Skeletal muscle cell (primary cell): ENCODE measurements around the gene ARF6.
A peak's percentile ranks its signal among the peaks of the same experiment; 100 is the strongest.

Experiments
- DNase-seq: peaks from one replicate; pipeline ENCODE4 v3.0.0-alpha.2; 2010; ENCODE audit warnings: low read depth
- H3K4me3 ChIP-seq: 2 replicates; pipeline ENCODE4 v1.5.1; 2011; ENCODE audit warnings: low read depth, mild to moderate bottlenecking, control low read depth, low read length, moderate library complexity

ARF6 gene

GRCh38 chr14:49892636-49893308 lies at the start of gene ARF6:
Gene ARF6 (plus strand): TSS chr14:49893082. CDS start chr14:49893737, 655 bp downstream.
- DNase-seq = peak; percentile 90
- peak within 1 kb of the TSS; percentile 92 for H3K4me3 ChIP-seq

- H3K4me3 ChIP-seq = no peak overlapping the region
- no peak for DNase-seq
Observed at GRCh38 chr14:49849213-49849847, 43.6 kb upstream of the ARF6 start.

GRCh38 chr14:49851813-49852212 lies 41.1 kb upstream of the ARF6 start:
- peak overlapping the region; percentile 69 for H3K4me3 ChIP-seq
- DNase-seq = no peak

GRCh38 chr14:49852301-49853157 lies 40.4 kb upstream of the ARF6 start, which contains the start of gene NEMF:
Gene NEMF (minus strand): TSS chr14:49852788. CDS start chr14:49852753, 35 bp downstream.
- DNase-seq = peak; percentile 43

GRCh38 chr14:49853158-49853477 lies 39.8 kb upstream of the ARF6 start:
- peak overlapping the region; percentile 69 for H3K4me3 ChIP-seq
- DNase-seq = no peak

More at GRCh38 chr14:49852301-49853157, 40.4 kb upstream of the ARF6 start, which contains the start of gene NEMF:
- H3K4me3 ChIP-seq = peak within 1 kb of the TSS; percentile 69

- DNase-seq = peak; percentile 37
- H3K4me3 ChIP-seq = peak overlapping the region; percentile 69
Observed at GRCh38 chr14:49853572-49854375, 39.1 kb upstream of the ARF6 start.

- H3K4me3 ChIP-seq = no peak overlapping the region
- no peak for DNase-seq
Observed at GRCh38 chr14:49857427-49858003, 35.4 kb upstream of the ARF6 start.

GRCh38 chr14:49858383-49858782 lies 34.5 kb upstream of the ARF6 start:
- no peak overlapping the region for H3K4me3 ChIP-seq
- DNase-seq = no peak

- H3K4me3 ChIP-seq = peak overlapping the region; percentile 87
- DNase-seq = no peak
Observed at GRCh38 chr14:49860988-49861698, 31.7 kb upstream of the ARF6 start.

GRCh38 chr14:49861699-49862088 lies 31.2 kb upstream of the ARF6 start:
- peak; percentile 68 for DNase-seq
- peak overlapping the region; percentile 87 for H3K4me3 ChIP-seq

- H3K4me3 ChIP-seq = peak overlapping the region; percentile 87
- DNase-seq = peak; percentile 58
Observed at GRCh38 chr14:49862089-49862673, 30.7 kb upstream of the ARF6 start.

- peak overlapping the region; percentile 87 for H3K4me3 ChIP-seq
- DNase-seq = no peak
Observed at GRCh38 chr14:49863487-49864281, 29.2 kb upstream of the ARF6 start.

- no peak for DNase-seq
- no peak overlapping the region for H3K4me3 ChIP-seq
Observed at GRCh38 chr14:49865431-49865859, 27.4 kb upstream of the ARF6 start.

- peak; percentile 87 for DNase-seq
Observed at GRCh38 chr14:49867831-49868719, 24.8 kb upstream of the ARF6 start.

GRCh38 chr14:49868720-49869114 lies 24.2 kb upstream of the ARF6 start:
- DNase-seq = no peak
- peak overlapping the region; percentile 61 for H3K4me3 ChIP-seq

More at GRCh38 chr14:49867831-49868719, 24.8 kb upstream of the ARF6 start:
- peak overlapping the region; percentile 61 for H3K4me3 ChIP-seq

GRCh38 chr14:49870908-49871307 lies 22.0 kb upstream of the ARF6 start:
- H3K4me3 ChIP-seq = no peak overlapping the region
- DNase-seq = no peak
